OCI-LY7 (cell line): ENCODE data around the gene SCART1. TPM values are rescaled to one million over a fixed set of nuclear protein-coding genes. Genes with fewer than 3 reads are reported as not detected.

Source experiments
- BruUV-seq: library from RNA; stranded (reverse); fragments of 400-500 nt; replicated peaks from 2 replicates; lab custom pipeline; 2021; lab: Mats Ljungman, UMichigan
- CTCF ChIA-PET: fragments of 300-600 bp; sonication (Branson Sonifier 250); formaldehyde crosslinking; loops from one replicate; lab custom pipeline; 2022; ENCODE audit warnings: antibody characterized with exemption; ENCODE audit not compliant: unreplicated experiment; lab: Charles Lee
- POLR2A ChIA-PET: fragments of 300-600 bp; sonication (Branson Sonifier 250); formaldehyde crosslinking; loops from one replicate; lab custom pipeline; 2022; ENCODE audit warnings: antibody characterized with exemption; lab: Charles Lee
- DNase-seq: peaks from one replicate; pipeline ENCODE4 v3.0.0-alpha.2; 2015; ENCODE audit warnings: low spot score
- H2AFZ ChIP-seq: fragments of 200-600 bp; sonication (generic), shearing (Covaris generic); 2 replicates; pipeline ENCODE4 v1.6.1; 2014; ENCODE audit warnings: mild to moderate bottlenecking, antibody characterized with exemption, low read length, moderate library complexity
- H3K27ac ChIP-seq: fragments of 200-600 bp; sonication (generic); 2 replicates; pipeline ENCODE4 v1.5.1; 2014; ENCODE audit warnings: mixed run types, low read depth, mild to moderate bottlenecking, moderate library complexity, low read length, inconsistent platforms; ENCODE audit not compliant: poor library complexity, severe bottlenecking
- H3K36me3 ChIP-seq: fragments of 200-600 bp; sonication (generic); 2 replicates; pipeline ENCODE4 v1.6.1; 2014; ENCODE audit warnings: mild to moderate bottlenecking, antibody characterized with exemption, low read length, moderate library complexity, mixed read lengths; ENCODE audit not compliant: insufficient read depth
- H3K4me1 ChIP-seq: fragments of 200-600 bp; sonication (generic); 2 replicates; pipeline ENCODE4 v1.5.1; 2014; ENCODE audit warnings: mild to moderate bottlenecking, low read length; ENCODE audit not compliant: insufficient read depth, poor library complexity, severe bottlenecking
- H3K4me2 ChIP-seq: fragments of 200-600 bp; sonication (generic); 2 replicates; pipeline ENCODE4 v1.6.1; 2014; ENCODE audit warnings: mild to moderate bottlenecking, low read length
- H3K4me3 ChIP-seq: fragments of 200-600 bp; sonication (generic); 2 replicates; pipeline ENCODE4 v1.5.1; 2014; ENCODE audit warnings: mild to moderate bottlenecking, low read depth, low read length; ENCODE audit not compliant: poor library complexity, severe bottlenecking
- H3K79me2 ChIP-seq: fragments of 200-600 bp; sonication (generic); 2 replicates; pipeline ENCODE4 v1.6.1; 2016; ENCODE audit warnings: low read depth, mild to moderate bottlenecking, low read length, moderate library complexity, mixed read lengths; ENCODE audit not compliant: insufficient read depth
- H3K9me2 ChIP-seq: fragments of 200-600 bp; sonication (generic); 2 replicates; pipeline ENCODE4 v1.6.1; 2016; ENCODE audit warnings: mild to moderate bottlenecking, low read length, mixed read lengths; ENCODE audit not compliant: insufficient read depth
- H3K9me3 ChIP-seq: fragments of 200-600 bp; sonication (generic); 2 replicates; pipeline ENCODE4 v1.6.1; 2014; ENCODE audit warnings: mild to moderate bottlenecking, mixed run types, low read length, mixed read lengths
- H4K20me1 ChIP-seq: fragments of 200-600 bp; sonication (generic); 2 replicates; pipeline ENCODE4 v1.6.1; 2014; ENCODE audit warnings: mild to moderate bottlenecking, antibody characterized with exemption, low read length, moderate library complexity, mixed read lengths; ENCODE audit not compliant: insufficient read depth
- CTCF ChIP-seq: fragments of 200-600 bp; sonication (generic); conservative IDR thresholded peaks from 2 replicates; pipeline ENCODE4 v1.5.1; 2014; ENCODE audit warnings: mild to moderate bottlenecking, antibody characterized with exemption, low read length, moderate library complexity, mixed read lengths
- EZH2phosphoT487 ChIP-seq: fragments of 200-600 bp; sonication (generic); IDR thresholded peaks from 2 replicates; pipeline ENCODE4 v1.6.1; 2018; ENCODE audit warnings: low read depth, borderline replicate concordance, mild to moderate bottlenecking, mixed run types, antibody characterized with exemption, low read length, moderate library complexity, mixed read lengths
- intact Hi-C: fragments of 100-400 bp; cut with micrococcal nuclease; formaldehyde crosslinking; loops from one replicate; pipeline ENCODE4 v1.10.0; 2022; ENCODE audit not compliant: unreplicated experiment
- total RNA-seq, 2 experiments: library from RNA; depleted of rRNA in 1 of 2; stranded (reverse); fragments of >200 nt in 1 of 2; shearing (Covaris generic) in 1 of 2; gene quantifications; 2 replicates each; pipeline ENCODE4 v1.2.3, GENCODE V29; 2014 to 2022

SCART1 gene
- total RNA-seq, 2 experiments from 2014 or later, result 10.0 to 10.9 TPM

DNA sequence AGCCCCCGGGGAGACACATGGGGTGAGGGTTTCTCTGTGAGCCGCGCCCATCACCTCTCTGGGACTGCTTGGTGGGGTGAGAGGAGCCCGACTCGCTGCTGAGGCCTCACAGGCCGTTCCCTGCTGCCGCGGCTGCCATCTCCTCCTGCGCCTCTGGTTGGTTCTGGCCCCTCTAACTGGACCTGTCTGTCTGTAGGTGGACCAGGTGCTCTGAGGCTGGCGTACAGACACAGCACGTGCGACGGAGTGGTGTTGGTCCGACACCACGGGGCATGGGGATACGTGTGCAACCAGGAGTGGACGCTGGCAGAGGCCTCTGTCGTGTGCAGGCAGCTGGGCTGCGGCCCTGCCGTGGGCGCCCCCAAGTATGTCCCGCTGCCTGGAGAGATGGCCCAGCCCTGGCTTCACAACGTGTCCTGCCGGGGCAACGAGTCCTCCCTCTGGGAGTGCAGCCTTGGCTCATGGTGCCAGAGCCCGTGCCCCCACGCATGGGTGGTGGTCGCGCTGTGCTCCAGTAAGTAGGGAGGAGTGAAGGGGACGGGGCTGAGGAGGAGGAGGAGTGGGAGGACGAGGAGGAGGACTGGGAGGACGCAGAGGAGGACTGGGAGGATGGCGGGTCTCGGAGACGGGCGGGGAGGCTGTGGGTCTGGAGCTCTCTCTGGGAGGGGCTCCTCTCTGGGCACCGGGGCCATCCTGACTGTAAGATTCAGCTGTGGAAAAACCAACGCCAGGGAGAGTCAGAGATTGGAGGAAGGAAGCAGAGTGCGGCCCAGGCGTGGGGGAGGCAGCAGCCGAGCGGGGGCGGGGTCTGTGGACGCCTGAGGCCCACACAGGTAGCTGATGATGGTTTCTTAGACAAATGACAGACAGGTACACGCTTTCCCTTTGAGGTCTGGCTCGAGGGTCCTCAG, 2.6 kb downstream of the SCART1 start:
- H3K79me2 ChIP-seq, result no peaks in the 10 kb centered on the region
- no peaks in the 10 kb centered on the region for H3K4me1 ChIP-seq
- no peak for DNase-seq
- no peaks in the 10 kb centered on the region for H4K20me1 ChIP-seq
- H3K4me2 ChIP-seq, result no peak overlapping the region
- intact Hi-C loops, result no loop called here
- BruUV-seq, result no TSS peak
- no peaks in the 10 kb centered on the region for H3K36me3 ChIP-seq
- H2AFZ ChIP-seq, result no peak overlapping the region
- TF ChIP-seq EZH2phosphoT487 (no peak), CTCF (no peak)
- ChIA-PET POLR2A (no interaction called here), CTCF (no interaction called here)
- H3K9me3 ChIP-seq, result no peaks in the 10 kb centered on the region
- H3K27ac ChIP-seq, result no peak overlapping the region
- no peaks in the 10 kb centered on the region for H3K9me2 ChIP-seq
- H3K4me3 ChIP-seq, result no peak overlapping the region

DNA sequence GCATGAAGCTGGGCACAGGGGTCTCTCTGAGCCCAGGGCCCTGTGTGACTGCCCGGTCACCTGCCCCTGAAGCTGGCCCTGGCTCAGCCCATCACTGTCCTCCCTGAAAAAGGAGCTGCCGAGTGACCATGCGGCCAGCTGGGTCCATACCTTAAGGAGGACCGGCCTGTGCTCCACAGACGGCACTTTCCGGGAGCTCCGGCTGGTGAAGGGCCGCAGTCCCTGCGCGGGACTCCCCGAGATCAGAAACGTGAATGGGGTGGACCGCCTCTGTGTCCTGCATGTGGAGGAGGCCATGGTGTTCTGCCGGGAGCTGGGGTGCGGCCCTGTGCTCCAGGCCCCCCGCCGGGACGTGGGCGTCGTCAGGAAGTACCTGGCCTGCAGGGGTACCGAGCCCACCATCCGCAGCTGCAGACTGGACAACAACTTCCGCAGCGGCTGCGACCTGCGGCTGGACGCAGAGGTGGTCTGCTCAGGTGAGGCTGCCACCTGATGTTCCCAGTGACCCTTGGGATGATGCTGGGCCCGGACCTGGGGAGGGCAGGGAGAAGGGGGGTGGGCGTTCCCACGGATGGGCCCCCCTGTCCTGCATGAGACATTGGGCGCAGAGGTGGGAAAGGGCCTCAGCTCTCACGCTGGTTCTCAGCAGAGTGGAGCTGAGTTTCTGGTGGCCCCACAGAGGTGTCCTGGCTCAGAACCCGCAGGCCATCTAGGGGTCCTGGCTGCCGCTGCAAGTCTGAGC, 3.5 kb downstream of the SCART1 start:
- H3K4me3 ChIP-seq, result no peak overlapping the region
- H3K4me2 ChIP-seq, result no peak overlapping the region
- POLR2A ChIA-PET, result no interaction called here
- H3K9me2 ChIP-seq, result no peaks in the 10 kb centered on the region
- intact Hi-C loops, result no loop called here
- H3K36me3 ChIP-seq, result no peaks in the 10 kb centered on the region
- no peak overlapping the region for H3K27ac ChIP-seq
- TF ChIP-seq EZH2phosphoT487, result no peak
- TF ChIP-seq CTCF, result no peak
- H3K79me2 ChIP-seq, result no peaks in the 10 kb centered on the region
- H3K4me1 ChIP-seq, result no peaks in the 10 kb centered on the region
- no peaks in the 10 kb centered on the region for H3K9me3 ChIP-seq
- DNase-seq, result no peak
- BruUV-seq, result no TSS peak
- H2AFZ ChIP-seq, result no peak overlapping the region
- H4K20me1 ChIP-seq, result no peaks in the 10 kb centered on the region
- CTCF ChIA-PET, result no interaction called here
